HG02943 (cell line): ENCODE data around the gene CCDC197.

ENCODE experiments used
- ATAC-seq: cut with Tn5 transposase; IDR thresholded peaks from one replicate; pipeline ENCODE4 v1.9.1; 2021; ENCODE audit warnings: mild to moderate bottlenecking, low read depth, moderate library complexity; ENCODE audit not compliant: unreplicated experiment

CCDC197 gene

DNA sequence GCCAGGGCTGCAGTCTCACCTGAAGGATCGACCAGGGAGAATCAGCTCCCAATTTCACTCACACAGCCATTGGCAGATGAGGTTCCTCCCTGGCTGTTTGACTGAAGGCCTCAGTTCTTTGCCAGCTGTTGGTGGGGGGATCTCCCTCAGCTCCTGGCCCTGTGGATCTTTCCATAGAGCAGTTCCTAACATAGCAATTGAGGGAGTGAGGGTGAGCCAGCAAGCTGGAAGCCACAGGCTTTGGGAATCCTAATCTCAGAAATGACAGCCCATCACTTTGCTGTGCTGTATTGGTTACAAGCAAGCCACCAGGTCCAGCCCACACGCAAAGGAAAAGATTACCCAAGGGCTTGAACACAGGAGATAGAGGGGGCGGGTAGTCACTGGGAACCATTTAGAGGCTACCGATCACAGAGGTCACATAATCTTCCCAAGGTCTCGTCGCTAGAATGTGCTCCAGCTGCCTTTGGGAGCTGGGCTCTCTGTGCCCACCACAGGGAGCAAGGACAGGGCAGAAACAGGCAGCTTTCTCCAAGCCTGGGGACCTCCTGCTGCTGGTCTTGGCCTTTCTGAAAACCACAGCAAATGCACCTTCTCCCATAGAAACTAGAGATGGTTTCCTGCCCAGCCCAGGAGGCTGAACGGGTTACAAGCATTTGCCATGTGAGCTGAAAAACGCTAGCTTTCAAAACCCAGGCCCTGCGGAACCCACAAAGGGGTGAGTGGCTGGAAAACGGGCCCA is 24.5 kb downstream of the CCDC197 start:
- ATAC-seq, result no peak

- ATAC-seq, result no peak
Observed at GRCh38 chr14:94022532-94023411, 25.7 kb downstream of the CCDC197 start.

DNA sequence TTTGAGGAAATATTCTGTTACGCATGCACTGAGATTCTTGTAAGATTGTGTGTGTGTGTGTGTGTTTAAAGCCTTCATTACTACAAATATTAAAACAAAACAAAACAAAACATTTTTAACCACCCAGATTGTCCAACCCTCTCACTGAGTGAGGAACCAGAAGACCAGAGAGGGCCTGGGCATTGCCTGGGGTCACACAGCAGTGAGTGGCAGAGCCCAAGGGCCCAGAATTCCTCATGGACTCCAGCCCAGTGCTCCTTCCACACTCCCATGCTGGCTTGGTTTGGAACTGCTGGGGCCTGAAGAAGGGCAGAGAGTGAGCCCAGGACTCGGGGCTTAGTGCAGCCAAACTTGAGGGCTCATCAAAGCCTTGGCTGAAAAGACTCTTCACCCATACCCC is 27.4 kb downstream of the CCDC197 start:
- ATAC-seq, result no peak

DNA sequence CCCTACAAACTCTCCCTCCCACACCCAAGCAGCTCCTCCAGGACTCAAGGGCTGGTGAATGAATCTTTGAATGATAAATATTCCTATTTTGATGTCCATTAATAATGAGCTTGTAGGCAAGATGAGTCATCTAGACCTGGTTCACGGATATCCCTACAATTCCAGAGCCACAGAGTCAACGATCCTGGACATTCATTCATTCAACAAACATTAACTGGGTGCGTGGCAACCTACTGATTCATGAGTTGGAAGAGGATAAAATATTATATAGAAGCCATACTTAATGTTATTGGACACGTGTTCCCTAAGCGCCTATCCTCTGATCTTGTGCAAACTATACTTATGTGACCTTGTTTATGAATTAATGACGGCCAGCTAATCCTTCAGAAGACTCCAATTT is 28.6 kb downstream of the CCDC197 start:
- ATAC-seq, result no peak

- ATAC-seq, result peak; percentile 99
Observed at GRCh38 chr14:94026173-94026888, 29.2 kb downstream of the CCDC197 start, which contains the start of gene OTUB2. Gene OTUB2, plus strand, starts transcription at chr14:94026340. Its CDS starts 198 bp downstream, at chr14:94026538.

DNA sequence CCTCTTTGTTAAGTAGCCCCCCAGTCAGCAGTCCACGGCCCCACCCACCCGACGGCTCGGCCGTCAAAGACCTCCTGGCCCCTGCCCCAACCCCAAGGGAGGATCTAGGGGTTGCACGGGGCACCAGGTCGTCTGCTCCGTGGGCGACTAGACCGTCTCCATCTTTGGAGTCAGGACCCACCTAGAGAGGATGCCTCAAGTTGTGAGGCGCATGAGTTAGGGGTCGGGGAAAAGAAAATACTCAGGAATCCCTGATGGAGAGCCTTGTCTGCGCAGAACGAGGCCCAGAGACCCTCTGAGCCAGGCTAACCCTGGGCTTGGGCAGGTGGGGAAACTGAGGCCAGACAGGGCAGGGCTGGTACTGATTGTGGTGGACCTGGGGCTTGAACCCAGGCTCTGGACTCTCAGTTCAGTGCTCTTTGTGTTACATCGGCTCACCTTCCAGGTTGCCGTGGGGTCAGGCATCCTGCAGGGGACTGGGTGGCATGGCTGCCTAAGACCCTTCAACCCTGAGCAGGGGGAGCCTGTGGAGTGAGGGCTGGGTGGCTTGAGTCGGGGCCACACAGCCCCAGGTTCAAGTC is 29.9 kb downstream of the CCDC197 start:
- ATAC-seq, result no peak

- ATAC-seq, result no peak
Observed at GRCh38 chr14:94027566-94028449, 30.7 kb downstream of the CCDC197 start.

DNA sequence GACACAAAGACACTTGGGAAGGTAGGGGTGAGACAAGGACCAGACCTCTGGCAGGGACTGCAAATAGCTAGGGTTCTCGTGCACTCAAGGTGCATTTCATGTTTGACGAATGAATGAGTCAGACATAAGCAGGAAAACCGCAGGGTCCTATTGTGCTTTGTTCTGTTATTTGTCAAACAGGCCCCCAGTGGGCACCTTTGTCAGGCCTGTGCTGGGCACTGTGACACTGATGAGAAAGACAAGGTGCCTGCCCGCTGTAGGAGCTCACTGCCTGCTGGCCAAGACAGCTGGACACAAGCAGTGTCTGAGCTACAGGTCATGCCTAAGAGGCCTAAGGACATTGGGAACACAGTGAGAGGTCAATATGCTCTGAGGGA is 31.3 kb downstream of the CCDC197 start:
- no peak for ATAC-seq

DNA sequence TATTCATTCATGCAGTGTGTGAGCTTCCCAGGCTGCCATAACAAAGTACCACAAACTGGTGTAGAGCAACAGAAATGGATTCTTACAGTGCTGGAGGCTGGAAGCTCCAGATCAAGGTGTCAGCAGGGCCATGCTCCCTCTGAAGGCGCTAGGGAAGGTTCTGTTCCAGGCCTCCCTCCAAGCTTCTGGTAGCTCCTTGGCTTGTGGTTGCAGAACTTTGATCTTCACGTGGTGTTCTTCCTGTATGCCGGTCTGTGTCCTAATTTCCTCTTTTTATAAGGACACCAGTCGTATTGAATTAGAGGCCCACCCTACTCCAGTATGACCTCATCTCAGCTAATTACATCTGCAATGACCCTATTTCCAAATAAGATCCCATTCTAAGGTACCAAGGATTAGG is 32.2 kb downstream of the CCDC197 start:
- ATAC-seq, result no peak

GRCh38 chr14:94029671-94030203 is 32.6 kb downstream of the CCDC197 start:
- ATAC-seq, result no peak

GRCh38 chr14:94030571-94030970 is 33.5 kb downstream of the CCDC197 start:
- ATAC-seq, result no peak

- ATAC-seq, result no peak
Observed at GRCh38 chr14:94031161-94031882, 34.2 kb downstream of the CCDC197 start.

- no peak for ATAC-seq
Observed at GRCh38 chr14:94031883-94032279, 34.8 kb downstream of the CCDC197 start.

- no peak for ATAC-seq
Observed at GRCh38 chr14:94034886-94035285, 37.8 kb downstream of the CCDC197 start.

- no peak for ATAC-seq
Observed at GRCh38 chr14:94036313-94037167, 39.4 kb downstream of the CCDC197 start.

GRCh38 chr14:94037954-94038353 is 40.9 kb downstream of the CCDC197 start:
- no peak for ATAC-seq

- no peak for ATAC-seq
Observed at GRCh38 chr14:94038510-94038909, 41.4 kb downstream of the CCDC197 start.
